Esophagus squamous epithelium (tissue), 5 donors: Measurements from ENCODE around the gene AKNAD1. TPM values are rescaled to one million over a fixed set of nuclear protein-coding genes. Genes with fewer than 3 reads are reported as not detected.

Experiments used
- DNase-seq: peaks from one replicate; lab custom pipeline; 2025; lab: John Stamatoyannopoulos, UW
- H3K27ac ChIP-seq, 4 donors: fragments of 200-600 bp; sonication (generic); one replicate each; pipeline ENCODE4 v1.5.1; 2016 to 2019; ENCODE audit warnings: mild to moderate bottlenecking in 1 of 4
- H3K27me3 ChIP-seq, 4 donors: fragments of 200-600 bp; sonication (generic); 1 replicate in 3 of 4; 2 replicates in 1 of 4; pipeline versions ENCODE4 v1.5.1 to v1.6.0; 2017 to 2021; ENCODE audit warnings: antibody characterized with exemption in 1 of 4
- H3K36me3 ChIP-seq, 3 donors: fragments of 200-600 bp; sonication (generic); one replicate each; pipeline ENCODE4 v1.5.1; 2016 to 2019
- H3K4me1 ChIP-seq, 3 donors: fragments of 200-600 bp; sonication (generic); one replicate each; pipeline ENCODE4 v1.5.1; 2017 to 2019
- H3K4me3 ChIP-seq, 4 donors: fragments of 200-600 bp; sonication (generic); 1 replicate in 3 of 4; 2 replicates in 1 of 4; pipeline ENCODE4 v1.5.1; 2016 to 2019; ENCODE audit warnings: mild to moderate bottlenecking in 2 of 4, moderate library complexity in 1 of 4
- H3K9me3 ChIP-seq, 3 donors: fragments of 200-600 bp; sonication (generic); one replicate each; pipeline ENCODE4 v1.5.1; 2016 to 2019
- CTCF ChIP-seq, 6 experiments: fragments of 450-650 bp in 4 of 6; fragments of 200-600 bp in 2 of 6; sonication (generic) in 2 of 6; IDR thresholded peaks; one replicate each; pipeline ENCODE4 v1.5.1; 2016 to 2019; ENCODE audit warnings: antibody characterized with exemption in 6 of 6, mild to moderate bottlenecking in 4 of 6, moderate library complexity in 4 of 6
- POLR2A ChIP-seq, 4 donors: fragments of 450-650 bp; IDR thresholded peaks; one replicate each; pipeline ENCODE4 v1.6.1; 2017; ENCODE audit warnings: antibody characterized with exemption in 4 of 4, mild to moderate bottlenecking in 4 of 4, moderate library complexity in 3 of 4
- WGBS, 2 donors: methylation state at CpG; one replicate each; pipeline ENCODE4 v1.1.5; 2018; 5-methylcytosine and 5-hydroxymethylcytosine counted together
- intact Hi-C: fragments of 100-400 bp; cut with DNase I; formaldehyde crosslinking; loops from one replicate; pipeline ENCODE4 v1.15.0; 2022
- total RNA-seq, 4 donors: library from RNA; depleted of rRNA; stranded (reverse); fragments of >200 nt; gene quantifications; one replicate each; pipeline ENCODE4 v1.1.0, GENCODE V29; 2016
- donor health status: DM: yes; HTN: yes; CAD: no.

The AKNAD1 gene
- total RNA-seq, 4 donors from 2014 or later = 0.09 to 4.8 (median 2.6) TPM; not detected in 1

GRCh38 chr1:108767708-108768107 is 89.2 kb downstream of the AKNAD1 start:
- no peaks in the 10 kb centered on the region for H3K9me3 ChIP-seq
- H3K4me3 ChIP-seq = no peak overlapping the region
- WGBS, 2 donors = 76 to 87% methylated on average over 3 of the region's 3 CpGs
- DNase-seq = no peak
- TF ChIP-seq CTCF (IDR thresholded peaks at IDR 0.05) (no peak), POLR2A (IDR thresholded peaks at IDR 0.05) (no peak)
- no peak overlapping the region for H3K27ac ChIP-seq
- peaks cover 7 to 79% (median 13%) of the 10 kb centered on the region in 3 donors for H3K36me3 ChIP-seq
- no peaks in the 10 kb centered on the region for H3K4me1 ChIP-seq
- intact Hi-C loops = no loop called here
- H3K27me3 ChIP-seq = no peaks in the 10 kb centered on the region

GRCh38 chr1:108767115-108767514 is 89.8 kb downstream of the AKNAD1 start:
- peaks cover 8 to 82% (median 13%) of the 10 kb centered on the region in 3 donors for H3K36me3 ChIP-seq

More at GRCh38 chr1:108767115-108767514, 89.8 kb downstream of the AKNAD1 start:
- Histone ChIP-seq H3K4me1 (no peaks in the 10 kb centered on the region), H3K27ac (no peak overlapping the region), H3K9me3 (no peaks in the 10 kb centered on the region), H3K27me3 (no peaks in the 10 kb centered on the region), H3K4me3 (no peak overlapping the region)
- DNase-seq = no peak
- intact Hi-C loops = no loop called here
- 50 to 56% methylated on average over 1 of the region's 1 CpG for WGBS, 2 donors
- TF ChIP-seq CTCF (IDR thresholded peaks at IDR 0.05) (no peak), POLR2A (IDR thresholded peaks at IDR 0.05) (no peak)

Other genes starting within 250 kb of the AKNAD1 start
- 1 to 10 TPM in 3 of 4 donors, under 1 TPM in 1; 0.80 to 4.6 (median 2.0) TPM for gene HENMT1, start 196.0 kb downstream of the AKNAD1 start, total RNA-seq
- 10 to 100 TPM; 14.4 to 38.1 (median 27.2) TPM for gene PRPF38B, start 164.8 kb downstream of the AKNAD1 start, total RNA-seq
- gene FNDC7, start 144.2 kb downstream of the AKNAD1 start, total RNA-seq = not detected
- gene STXBP3, start 110.4 kb downstream of the AKNAD1 start, total RNA-seq = 10 to 100 TPM; 31.3 to 79.9 (median 45.3) TPM
- 10 to 100 TPM; 57.3 to 89.6 (median 82.1) TPM for gene GPSM2, start 19.9 kb upstream of the AKNAD1 start, total RNA-seq
- 10 to 100 TPM in 2 of 4 donors, 1 to 10 TPM in 2; 8.0 to 18.9 (median 12.0) TPM for gene CLCC1, start 106.4 kb upstream of the AKNAD1 start, total RNA-seq
- 10 to 100 TPM; 13.3 to 22.7 (median 18.3) TPM for gene WDR47, start 185.0 kb upstream of the AKNAD1 start, total RNA-seq
- 10 to 100 TPM; 35.3 to 71.2 (median 43.4) TPM for gene TAF13, start 218.9 kb upstream of the AKNAD1 start, total RNA-seq
- gene TMEM167B, start 233.7 kb upstream of the AKNAD1 start, total RNA-seq = 10 to 100 TPM; 10.8 to 21.4 (median 16.0) TPM